Tibial nerve (tissue), 4 donors: ENCODE results near the gene ZFPM1. TPM values are rescaled to one million over a fixed set of nuclear protein-coding genes. Genes with fewer than 3 reads are reported as not detected.

ENCODE experiments used
- DNase-seq, 2 donors: peaks; one replicate each; pipeline ENCODE4 v3.0.0-alpha.2; 2019; ENCODE audit warnings: low spot score in 2 of 2
- H3K27ac ChIP-seq, 4 donors: fragments of 200-600 bp; sonication (generic) in 3 of 4; one replicate each; pipeline ENCODE4 v1.5.1; 2017 to 2019; ENCODE audit warnings: mild to moderate bottlenecking in 1 of 4
- H3K27me3 ChIP-seq, 2 donors: fragments of 200-600 bp; sonication (generic) in 1 of 2; one replicate each; pipeline versions ENCODE4 v1.5.1 to v1.6.0; 2017 to 2019
- H3K36me3 ChIP-seq, 3 donors: fragments of 200-600 bp; sonication (generic); one replicate each; pipeline ENCODE4 v1.5.1; 2018 to 2019
- H3K4me1 ChIP-seq, 4 donors: fragments of 200-600 bp; sonication (generic) in 3 of 4; one replicate each; pipeline ENCODE4 v1.5.1; 2017 to 2019
- H3K4me3 ChIP-seq, 4 donors: fragments of 200-600 bp; sonication (generic) in 3 of 4; one replicate each; pipeline ENCODE4 v1.5.1; 2017 to 2019; ENCODE audit warnings: mild to moderate bottlenecking in 1 of 4, moderate library complexity in 1 of 4
- H3K9me3 ChIP-seq, 4 donors: fragments of 200-600 bp; sonication (generic) in 3 of 4; one replicate each; pipeline ENCODE4 v1.5.1; 2017 to 2019
- CTCF ChIP-seq, 5 experiments: fragments of 200-600 bp in 3 of 5; fragments of 450-650 bp in 2 of 5; sonication (generic) in 3 of 5; IDR thresholded peaks; one replicate each; pipeline ENCODE4 v1.5.1; 2016 to 2019; ENCODE audit warnings: antibody characterized with exemption in 5 of 5, mild to moderate bottlenecking in 3 of 5, moderate library complexity in 2 of 5
- EP300 ChIP-seq, 2 donors: sonication (generic); formaldehyde crosslinking; IDR thresholded peaks; one replicate each; pipeline ENCODE4 v1.6.1; 2017; ENCODE audit warnings: antibody characterized with exemption in 2 of 2, mild to moderate bottlenecking in 1 of 2
- POLR2A ChIP-seq, 2 donors: fragments of 450-650 bp; IDR thresholded peaks; one replicate each; pipeline ENCODE4 v1.6.1; 2017; ENCODE audit warnings: antibody characterized with exemption in 2 of 2, mild to moderate bottlenecking in 2 of 2, moderate library complexity in 2 of 2
- WGBS, 2 donors: methylation state at CpG; one replicate each; pipeline ENCODE4 v1.1.5; 2018; 5-methylcytosine and 5-hydroxymethylcytosine counted together
- total RNA-seq, 4 donors: library from RNA; depleted of rRNA; stranded (reverse); fragments of >200 nt; gene quantifications; one replicate each; pipeline ENCODE4 v1.1.0, GENCODE V29; 2016

Gene ZFPM1
- total RNA-seq, 4 donors from 2014 or later: 0.44 to 1.2 (median 0.71) TPM

GRCh38 chr16:88511060-88511459 lies 58.0 kb downstream of the ZFPM1 start:
- WGBS, 2 donors: 84 to 90% methylated on average over 2 to 7 of the region's 7 CpGs
- H3K27me3 ChIP-seq: peaks cover 0 to 24% of the 10 kb centered on the region in 2 donors
- TF ChIP-seq CTCF (IDR thresholded peaks at IDR 0.05) (no peak), POLR2A (IDR thresholded peaks at IDR 0.05) (no peak), EP300 (IDR thresholded peaks at IDR 0.05) (no peak)
- H3K27ac ChIP-seq: no peak overlapping the region
- no peaks in the 10 kb centered on the region for H3K9me3 ChIP-seq
- no peak overlapping the region for H3K4me3 ChIP-seq
- no peak for DNase-seq
- no peaks in the 10 kb centered on the region for H3K4me1 ChIP-seq
- H3K36me3 ChIP-seq: peaks cover 0 to under 1% (median 0%) of the 10 kb centered on the region in 3 donors

- TF ChIP-seq CTCF (IDR thresholded peaks at IDR 0.05) (no peak), EP300 (IDR thresholded peaks at IDR 0.05) (no peak), POLR2A (IDR thresholded peaks at IDR 0.05) (no peak)
- no peak overlapping the region for H3K27ac ChIP-seq
- no peak for DNase-seq
- H3K9me3 ChIP-seq: no peaks in the 10 kb centered on the region
- H3K4me1 ChIP-seq: no peaks in the 10 kb centered on the region
- peaks cover 0 to 24% of the 10 kb centered on the region in 2 donors for H3K27me3 ChIP-seq
- WGBS, 2 donors: 82 to 83% methylated on average over 8 to 13 of the region's 14 CpGs
- H3K36me3 ChIP-seq: peaks cover 0 to 9% (median 0%) of the 10 kb centered on the region in 3 donors
- no peak overlapping the region for H3K4me3 ChIP-seq
These were observed 58.8 kb downstream of the ZFPM1 start for GRCh38 chr16:88511906-88512305.

- WGBS, 2 donors: 82% methylated on average over 17 to 30 of the region's 35 CpGs
- Histone ChIP-seq H3K27ac (no peak overlapping the region), H3K9me3 (no peaks in the 10 kb centered on the region), H3K4me1 (no peaks in the 10 kb centered on the region), H3K4me3 (no peak overlapping the region), H3K27me3 (peaks cover 0 to 27% of the 10 kb centered on the region in 2 donors), H3K36me3 (peaks cover 0 to 17% (median 0%) of the 10 kb centered on the region in 3 donors)
- DNase-seq: no peak
- no peak for TF ChIP-seq EP300 (IDR thresholded peaks at IDR 0.05)
- TF ChIP-seq CTCF (IDR thresholded peaks at IDR 0.05): no peak
- no peak for TF ChIP-seq POLR2A (IDR thresholded peaks at IDR 0.05)
These were observed 59.9 kb downstream of the ZFPM1 start for GRCh38 chr16:88512728-88513696.

GRCh38 chr16:88514070-88514469 lies 61.0 kb downstream of the ZFPM1 start:
- peaks cover 0 to 38% of the 10 kb centered on the region in 2 donors for H3K27me3 ChIP-seq
- WGBS, 2 donors: 76 to 91% methylated on average over 9 to 14 of the region's 20 CpGs
- H3K4me3 ChIP-seq: no peak overlapping the region
- no peak for DNase-seq
- TF ChIP-seq EP300 (IDR thresholded peaks at IDR 0.05): no peak
- TF ChIP-seq CTCF (IDR thresholded peaks at IDR 0.05): no peak
- no peak for TF ChIP-seq POLR2A (IDR thresholded peaks at IDR 0.05)
- no peak overlapping the region for H3K27ac ChIP-seq
- no peaks in the 10 kb centered on the region for H3K4me1 ChIP-seq
- peaks cover 0 to 21% (median 0%) of the 10 kb centered on the region in 3 donors for H3K36me3 ChIP-seq
- H3K9me3 ChIP-seq: no peaks in the 10 kb centered on the region
